HG03439 (cell line): ENCODE measurements around the gene NLRC5.
"Not testable (repeated sequence)": the region's sequence is repeated elsewhere in the genome, so short reads cannot be mapped to it uniquely, and the experiment has no call there.

Experiments used
- ATAC-seq: cut with Tn5 transposase; IDR thresholded peaks from one replicate; pipeline ENCODE4 v1.9.1; 2021; ENCODE audit warnings: mild to moderate bottlenecking, moderate library complexity; ENCODE audit not compliant: unreplicated experiment

The NLRC5 gene

GRCh38 chr16:56980792-56981724 is 8.3 kb upstream of the NLRC5 start:
- no peak for ATAC-seq

GRCh38 chr16:56981729-56982271 is 7.6 kb upstream of the NLRC5 start:
- no peak for ATAC-seq

- no peak for ATAC-seq
These were observed 6.7 kb upstream of the NLRC5 start for GRCh38 chr16:56982695-56983094.

GRCh38 chr16:56983211-56983751 is 6.1 kb upstream of the NLRC5 start:
- ATAC-seq: no peak

- ATAC-seq: no peak
These were observed 4.7 kb upstream of the NLRC5 start for GRCh38 chr16:56984639-56985038.

- ATAC-seq: no peak
These were observed 3.9 kb upstream of the NLRC5 start for GRCh38 chr16:56985288-56985961.

- no peak for ATAC-seq
These were observed 3.4 kb upstream of the NLRC5 start for GRCh38 chr16:56985962-56986360.

GRCh38 chr16:56986361-56986760 is 3.0 kb upstream of the NLRC5 start:
- no peak for ATAC-seq

- ATAC-seq: not testable (repeated sequence)
These were observed 2.4 kb upstream of the NLRC5 start for GRCh38 chr16:56986908-56987307.

GRCh38 chr16:56987692-56988091 is 1.7 kb upstream of the NLRC5 start:
- ATAC-seq: no peak

GRCh38 chr16:56988161-56988947 is 1.0 kb upstream of the NLRC5 start:
- ATAC-seq: no peak

GRCh38 chr16:56989988-56990387 is 631 bp downstream of the NLRC5 start:
- ATAC-seq: no peak

- ATAC-seq: no peak
These were observed 1.3 kb downstream of the NLRC5 start for GRCh38 chr16:56990407-56991286.

GRCh38 chr16:56992431-56992830 is 3.1 kb downstream of the NLRC5 start:
- ATAC-seq: not testable (repeated sequence)

- ATAC-seq: no peak
These were observed 3.8 kb downstream of the NLRC5 start for GRCh38 chr16:56993204-56993603.

GRCh38 chr16:56994311-56994710 is 5.0 kb downstream of the NLRC5 start:
- no peak for ATAC-seq

- no peak for ATAC-seq
These were observed 5.9 kb downstream of the NLRC5 start for GRCh38 chr16:56995136-56995805.

GRCh38 chr16:56997264-56997663 is 7.9 kb downstream of the NLRC5 start:
- ATAC-seq: no peak

GRCh38 chr16:56997931-56998330 is 8.6 kb downstream of the NLRC5 start:
- no peak for ATAC-seq
